ENCODE data around the gene HBA2. TPM values are rescaled to one million over a fixed set of nuclear protein-coding genes. Genes with fewer than 3 reads are reported as not detected.

The HBA2 gene
- total and polyA plus RNA-seq, 9 of the 15 experiments (the other 6 are each of a cell fraction or from before 2014, with no cell fraction given), result 40.4 to 853 (median 286) TPM

DNA sequence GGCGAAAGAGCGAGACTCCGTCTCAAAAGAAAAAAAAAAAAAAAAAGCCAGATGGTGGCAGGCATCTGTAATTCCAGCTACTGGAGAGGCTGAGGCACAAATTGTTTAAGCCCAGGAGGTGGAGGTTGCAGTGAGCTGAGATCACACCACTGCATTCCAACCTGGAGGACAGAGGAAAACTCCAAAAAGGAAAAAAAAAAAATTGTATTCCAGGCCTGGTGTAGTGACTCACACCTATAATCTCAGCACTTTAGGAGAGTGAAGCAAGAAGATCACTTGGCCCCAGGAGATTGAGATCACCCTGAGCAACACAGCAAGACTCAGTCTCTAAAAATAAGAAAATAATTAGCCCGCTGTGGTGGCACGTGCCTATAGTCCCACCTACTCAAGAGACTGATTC lies 27.7 kb downstream of the HBA2 start:
- CTCF ChIA-PET (ENCODE audit: low intra/inter-chr PET ratio), result no interaction called here
- DNase-seq (ENCODE audit: extremely low read depth in 1 of 4, low spot score in 3 of 4), result no peak
- POLR2A ChIA-PET, result interaction anchor here (1.7 kb wide), 1 partner anchor 13 kb away, joined by 4 read pairs; no protein-coding TSS in a partner anchor
- no peak overlapping the region for H3K4me2 ChIP-seq (ENCODE audit: insufficient read depth, low read length)
- peaks cover 87% of the 10 kb centered on the region for H3K36me3 ChIP-seq (ENCODE audit: control insufficient read depth, insufficient read depth, low read length)
- no peaks in the 10 kb centered on the region for H4K20me1 ChIP-seq (replicated peaks; ENCODE audit: control insufficient read depth, insufficient read depth, low read length)
- no peaks in the 10 kb centered on the region for H3K9me3 ChIP-seq (replicated peaks; ENCODE audit: control insufficient read depth, insufficient read depth, low read depth, low read length)
- 95% methylated on average over 2 of the region's 5 CpGs for WGBS (ENCODE audit: insufficient coverage, low coverage, missing lambda C conversion rate)
- H3K9me1 ChIP-seq (ENCODE audit: control insufficient read depth, insufficient read depth, low read length), result no peaks in the 10 kb centered on the region
- in situ Hi-C loops (cut with MboI), result no loop called here
- no peak overlapping the region for H3K27ac ChIP-seq (ENCODE audit: extremely low read depth, low read depth, low read length)
- no peak overlapping the region for H3K4me3 ChIP-seq
- TF ChIP-seq MTA3 (IDR thresholded peaks at IDR 0.05; ENCODE audit: borderline replicate concordance) (no peak), ZNF239 (CRISPR knock-in tag; IDR thresholded peaks at IDR 0.05) (no peak), TAL1 (IDR thresholded peaks at IDR 0.05) (no peak), CREB1 (IDR thresholded peaks at IDR 0.05) (no peak), CREB1 (CRISPR knock-in tag; IDR thresholded peaks at IDR 0.05) (no peak), EP400 (IDR thresholded peaks at IDR 0.05) (no peak), RBBP5 (IDR thresholded peaks at IDR 0.05; ENCODE audit: borderline replicate concordance, insufficient read depth, low read length, poor library complexity, severe bottlenecking) (no peak), RFX1 (IDR thresholded peaks at IDR 0.05) (no peak), U2AF1 (optimal IDR thresholded peaks at IDR 0.05; ENCODE audit: low read depth, low read length) (no peak), MIER1 (IDR thresholded peaks at IDR 0.05; ENCODE audit: low read depth) (no peak), ZNF561 (CRISPR knock-in tag; conservative IDR thresholded peaks at IDR 0.05) (no peak), RBFOX2 (IDR thresholded peaks at IDR 0.05; ENCODE audit: low read depth, low read length) (no peak)
- TF ChIP-seq, protein P1, sequence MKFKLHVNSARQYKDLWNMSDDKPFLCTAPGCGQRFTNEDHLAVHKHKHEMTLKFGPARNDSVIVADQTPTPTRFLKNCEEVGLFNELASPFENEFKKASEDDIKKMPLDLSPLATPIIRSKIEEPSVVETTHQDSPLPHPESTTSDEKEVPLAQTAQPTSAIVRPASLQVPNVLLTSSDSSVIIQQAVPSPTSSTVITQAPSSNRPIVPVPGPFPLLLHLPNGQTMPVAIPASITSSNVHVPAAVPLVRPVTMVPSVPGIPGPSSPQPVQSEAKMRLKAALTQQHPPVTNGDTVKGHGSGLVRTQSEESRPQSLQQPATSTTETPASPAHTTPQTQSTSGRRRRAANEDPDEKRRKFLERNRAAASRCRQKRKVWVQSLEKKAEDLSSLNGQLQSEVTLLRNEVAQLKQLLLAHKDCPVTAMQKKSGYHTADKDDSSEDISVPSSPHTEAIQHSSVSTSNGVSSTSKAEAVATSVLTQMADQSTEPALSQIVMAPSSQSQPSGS (CRISPR knock-in tag; IDR thresholded peaks at IDR 0.05), result no peak
- TF ChIP-seq, protein P2, sequence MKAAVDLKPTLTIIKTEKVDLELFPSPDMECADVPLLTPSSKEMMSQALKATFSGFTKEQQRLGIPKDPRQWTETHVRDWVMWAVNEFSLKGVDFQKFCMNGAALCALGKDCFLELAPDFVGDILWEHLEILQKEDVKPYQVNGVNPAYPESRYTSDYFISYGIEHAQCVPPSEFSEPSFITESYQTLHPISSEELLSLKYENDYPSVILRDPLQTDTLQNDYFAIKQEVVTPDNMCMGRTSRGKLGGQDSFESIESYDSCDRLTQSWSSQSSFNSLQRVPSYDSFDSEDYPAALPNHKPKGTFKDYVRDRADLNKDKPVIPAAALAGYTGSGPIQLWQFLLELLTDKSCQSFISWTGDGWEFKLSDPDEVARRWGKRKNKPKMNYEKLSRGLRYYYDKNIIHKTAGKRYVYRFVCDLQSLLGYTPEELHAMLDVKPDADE (conservative IDR thresholded peaks at IDR 0.05; ENCODE audit: control insufficient read depth, low read depth, low read length), result no peak
- TF ChIP-seq, protein P3, sequence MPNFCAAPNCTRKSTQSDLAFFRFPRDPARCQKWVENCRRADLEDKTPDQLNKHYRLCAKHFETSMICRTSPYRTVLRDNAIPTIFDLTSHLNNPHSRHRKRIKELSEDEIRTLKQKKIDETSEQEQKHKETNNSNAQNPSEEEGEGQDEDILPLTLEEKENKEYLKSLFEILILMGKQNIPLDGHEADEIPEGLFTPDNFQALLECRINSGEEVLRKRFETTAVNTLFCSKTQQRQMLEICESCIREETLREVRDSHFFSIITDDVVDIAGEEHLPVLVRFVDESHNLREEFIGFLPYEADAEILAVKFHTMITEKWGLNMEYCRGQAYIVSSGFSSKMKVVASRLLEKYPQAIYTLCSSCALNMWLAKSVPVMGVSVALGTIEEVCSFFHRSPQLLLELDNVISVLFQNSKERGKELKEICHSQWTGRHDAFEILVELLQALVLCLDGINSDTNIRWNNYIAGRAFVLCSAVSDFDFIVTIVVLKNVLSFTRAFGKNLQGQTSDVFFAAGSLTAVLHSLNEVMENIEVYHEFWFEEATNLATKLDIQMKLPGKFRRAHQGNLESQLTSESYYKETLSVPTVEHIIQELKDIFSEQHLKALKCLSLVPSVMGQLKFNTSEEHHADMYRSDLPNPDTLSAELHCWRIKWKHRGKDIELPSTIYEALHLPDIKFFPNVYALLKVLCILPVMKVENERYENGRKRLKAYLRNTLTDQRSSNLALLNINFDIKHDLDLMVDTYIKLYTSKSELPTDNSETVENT (CRISPR knock-in tag; IDR thresholded peaks at IDR 0.05), result no peak
- H2AFZ ChIP-seq (ENCODE audit: low read depth, low read length), result no peak overlapping the region
- no peak overlapping the region for H3K9ac ChIP-seq (ENCODE audit: insufficient read depth in 1 of 2, low read depth in 2 of 2, low read length in 2 of 2)
- no peaks in the 10 kb centered on the region for H3K79me2 ChIP-seq (ENCODE audit: control insufficient read depth, insufficient read depth, low read length)
- intact Hi-C loops (cut with micrococcal nuclease), result no loop called here
- H3K27me3 ChIP-seq (ENCODE audit: control insufficient read depth in 2 of 2, insufficient read depth in 2 of 2, low read length in 2 of 2), result no peaks in the 10 kb centered on the region
- no peak for FAIRE-seq
- BruUV-seq (replicated peaks), result no TSS peak
- ATAC-seq, result no peak
- no peaks in the 10 kb centered on the region for H3K4me1 ChIP-seq (replicated peaks in 1 of 2; ENCODE audit: control insufficient read depth in 2 of 2, insufficient read depth in 2 of 2, low read length in 2 of 2)
